ENCODE data around the gene FRRS1. TPM values are rescaled to one million over a fixed set of nuclear protein-coding genes. Genes with fewer than 3 reads are reported as not detected.

FRRS1 gene
- total and polyA plus RNA-seq, 9 donors: 2.8 to 17.2 (median 8.9) TPM

- Histone ChIP-seq H3K36me3 (no peaks in the 10 kb centered on the region), H3K9me3 (no peaks in the 10 kb centered on the region), H3K27me3 (no peaks in the 10 kb centered on the region), H3K4me3 (no peak overlapping the region), H3K4me1 (ENCODE audit: insufficient read depth) (peaks cover 2% of the 10 kb centered on the region), H3K27ac (no peak overlapping the region)
- DNase-seq: no peak
- intact Hi-C loops (cut with DNase I): no loop called here
- TF ChIP-seq EP300 (IDR thresholded peaks at IDR 0.05) (no peak), CTCF (IDR thresholded peaks at IDR 0.05) (no peak), POLR2A (IDR thresholded peaks at IDR 0.05) (no peak)
- 32 to 55% (median 38%) methylated on average over 4 of the region's 4 CpGs for WGBS, 3 donors
Observed at GRCh38 chr1:99682291-99682751, 84.1 kb downstream of the FRRS1 start.

GRCh38 chr1:99681583-99681982 lies 84.9 kb downstream of the FRRS1 start:
- 84 to 92% (median 85%) methylated on average over 3 of the region's 3 CpGs for WGBS, 3 donors
- no peaks in the 10 kb centered on the region for H3K27me3 ChIP-seq
- intact Hi-C loops (cut with DNase I): no loop called here
- DNase-seq: no peak
- H3K4me3 ChIP-seq: no peak overlapping the region
- no peaks in the 10 kb centered on the region for H3K36me3 ChIP-seq
- H3K9me3 ChIP-seq: no peaks in the 10 kb centered on the region
- peaks cover 2% of the 10 kb centered on the region for H3K4me1 ChIP-seq (ENCODE audit: insufficient read depth)
- TF ChIP-seq EP300 (IDR thresholded peaks at IDR 0.05) (no peak), POLR2A (IDR thresholded peaks at IDR 0.05) (no peak), CTCF (IDR thresholded peaks at IDR 0.05) (no peak)
- no peak overlapping the region for H3K27ac ChIP-seq

GRCh38 chr1:99680270-99680669 lies 86.2 kb downstream of the FRRS1 start:
- H3K36me3 ChIP-seq: no peaks in the 10 kb centered on the region
- intact Hi-C loops (cut with DNase I): no loop called here
- no peaks in the 10 kb centered on the region for H3K27me3 ChIP-seq
- TF ChIP-seq EP300 (IDR thresholded peaks at IDR 0.05): no peak
- no peak for TF ChIP-seq POLR2A (IDR thresholded peaks at IDR 0.05)
- TF ChIP-seq CTCF (IDR thresholded peaks at IDR 0.05): no peak
- no peak overlapping the region for H3K27ac ChIP-seq
- DNase-seq: no peak
- no peaks in the 10 kb centered on the region for H3K4me1 ChIP-seq (ENCODE audit: insufficient read depth)
- WGBS, 3 donors: 85 to 89% (median 88%) methylated on average over 1 of the region's 1 CpG
- no peaks in the 10 kb centered on the region for H3K9me3 ChIP-seq
- H3K4me3 ChIP-seq: no peak overlapping the region

GRCh38 chr1:99677416-99677815 lies 89.0 kb downstream of the FRRS1 start:
- 89 to 94% (median 89%) methylated on average over 2 of the region's 2 CpGs for WGBS, 3 donors
- H3K27ac ChIP-seq: no peak overlapping the region
- TF ChIP-seq EP300 (IDR thresholded peaks at IDR 0.05): no peak
- TF ChIP-seq CTCF (IDR thresholded peaks at IDR 0.05): no peak
- no peak for TF ChIP-seq POLR2A (IDR thresholded peaks at IDR 0.05)
- intact Hi-C loops (cut with DNase I): no loop called here
- H3K27me3 ChIP-seq: no peaks in the 10 kb centered on the region
- peaks cover 5% of the 10 kb centered on the region for H3K4me1 ChIP-seq (ENCODE audit: insufficient read depth)
- no peak for DNase-seq
- no peaks in the 10 kb centered on the region for H3K36me3 ChIP-seq
- H3K9me3 ChIP-seq: no peaks in the 10 kb centered on the region
- H3K4me3 ChIP-seq: no peak overlapping the region

GRCh38 chr1:99676876-99677275 lies 89.6 kb downstream of the FRRS1 start:
- Histone ChIP-seq H3K27me3 (no peaks in the 10 kb centered on the region), H3K36me3 (no peaks in the 10 kb centered on the region), H3K4me1 (ENCODE audit: insufficient read depth) (peaks cover 6% of the 10 kb centered on the region), H3K9me3 (no peaks in the 10 kb centered on the region), H3K27ac (no peak overlapping the region), H3K4me3 (no peak overlapping the region)
- TF ChIP-seq POLR2A (IDR thresholded peaks at IDR 0.05) (no peak), EP300 (IDR thresholded peaks at IDR 0.05) (no peak), CTCF (IDR thresholded peaks at IDR 0.05) (no peak)
- intact Hi-C loops (cut with DNase I): no loop called here
- DNase-seq: no peak
